ENCODE data around the gene ISG15.

Gene ISG15

GRCh38 chr1:1019122-1019999 lies 6.1 kb downstream of the ISG15 start:
- Histone ChIP-seq H3K9me3 (no peaks in the 10 kb centered on the region), H3K36me3 (no peaks in the 10 kb centered on the region), H3K4me3 (ENCODE audit: low read depth, low read length) (peak overlapping the region; percentile 23; the same call in 1 of the 2 replicates), H3K4me1 (peaks cover 7% of the 10 kb centered on the region), H3K27me3 (peaks cover 10% of the 10 kb centered on the region; the same call in 1 of the 2 replicates)
- DNase-seq: peak; percentile 91
- TF ChIP-seq, protein P1, sequence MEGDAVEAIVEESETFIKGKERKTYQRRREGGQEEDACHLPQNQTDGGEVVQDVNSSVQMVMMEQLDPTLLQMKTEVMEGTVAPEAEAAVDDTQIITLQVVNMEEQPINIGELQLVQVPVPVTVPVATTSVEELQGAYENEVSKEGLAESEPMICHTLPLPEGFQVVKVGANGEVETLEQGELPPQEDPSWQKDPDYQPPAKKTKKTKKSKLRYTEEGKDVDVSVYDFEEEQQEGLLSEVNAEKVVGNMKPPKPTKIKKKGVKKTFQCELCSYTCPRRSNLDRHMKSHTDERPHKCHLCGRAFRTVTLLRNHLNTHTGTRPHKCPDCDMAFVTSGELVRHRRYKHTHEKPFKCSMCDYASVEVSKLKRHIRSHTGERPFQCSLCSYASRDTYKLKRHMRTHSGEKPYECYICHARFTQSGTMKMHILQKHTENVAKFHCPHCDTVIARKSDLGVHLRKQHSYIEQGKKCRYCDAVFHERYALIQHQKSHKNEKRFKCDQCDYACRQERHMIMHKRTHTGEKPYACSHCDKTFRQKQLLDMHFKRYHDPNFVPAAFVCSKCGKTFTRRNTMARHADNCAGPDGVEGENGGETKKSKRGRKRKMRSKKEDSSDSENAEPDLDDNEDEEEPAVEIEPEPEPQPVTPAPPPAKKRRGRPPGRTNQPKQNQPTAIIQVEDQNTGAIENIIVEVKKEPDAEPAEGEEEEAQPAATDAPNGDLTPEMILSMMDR (IDR thresholded peaks at IDR 0.05; ENCODE audit: low read depth, low read length): peak; percentile 31

DNA sequence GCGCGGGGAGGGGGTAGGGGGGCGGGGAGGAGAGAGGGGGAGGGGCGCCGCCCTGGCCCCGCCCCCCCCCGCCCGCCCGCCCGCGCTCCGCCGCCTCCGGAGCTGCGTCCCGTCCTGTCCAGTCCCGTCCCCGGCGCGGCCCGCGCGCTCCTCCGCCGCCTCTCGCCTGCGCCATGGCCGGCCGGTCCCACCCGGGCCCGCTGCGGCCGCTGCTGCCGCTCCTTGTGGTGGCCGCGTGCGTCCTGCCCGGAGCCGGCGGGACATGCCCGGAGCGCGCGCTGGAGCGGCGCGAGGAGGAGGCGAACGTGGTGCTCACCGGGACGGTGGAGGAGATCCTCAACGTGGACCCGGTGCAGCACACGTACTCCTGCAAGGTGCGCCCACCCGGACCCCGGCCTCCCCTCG lies 6.7 kb downstream of the ISG15 start, which contains the start of gene AGRN:
Gene AGRN, plus strand, starts transcription at position 121 of the 405 bp plus-strand sequence. Its CDS starts 53 bp downstream, at position 174.
- DNase-seq: peak; percentile 53
- TF ChIP-seq, protein P1 (IDR thresholded peaks at IDR 0.05; ENCODE audit: low read depth, low read length): no peak

GRCh38 chr1:1020415-1021009 lies 7.2 kb downstream of the ISG15 start:
- peaks cover 7% of the 10 kb centered on the region for H3K4me1 ChIP-seq
- H3K36me3 ChIP-seq: no peaks in the 10 kb centered on the region
- H3K9me3 ChIP-seq: no peaks in the 10 kb centered on the region
- TF ChIP-seq, protein P1 (IDR thresholded peaks at IDR 0.05; ENCODE audit: low read depth, low read length): no peak
- H3K4me3 ChIP-seq (ENCODE audit: low read depth, low read length): peak overlapping the region; percentile 42
- no peak for DNase-seq
- H3K27me3 ChIP-seq: peaks cover 10% of the 10 kb centered on the region; the same call in 1 of the 2 replicates

More for the DNA sequence above, 6.7 kb downstream of the ISG15 start, which contains the start of gene AGRN:
- peaks cover 7% of the 10 kb centered on the region for H3K4me1 ChIP-seq
- H3K4me3 ChIP-seq (ENCODE audit: low read depth, low read length): peak within 1 kb of the TSS; percentile 42
- peaks cover 10% of the 10 kb centered on the region; the same call in 1 of the 2 replicates for H3K27me3 ChIP-seq
- no peaks in the 10 kb centered on the region for H3K9me3 ChIP-seq
- no peaks in the 10 kb centered on the region for H3K36me3 ChIP-seq

DNA sequence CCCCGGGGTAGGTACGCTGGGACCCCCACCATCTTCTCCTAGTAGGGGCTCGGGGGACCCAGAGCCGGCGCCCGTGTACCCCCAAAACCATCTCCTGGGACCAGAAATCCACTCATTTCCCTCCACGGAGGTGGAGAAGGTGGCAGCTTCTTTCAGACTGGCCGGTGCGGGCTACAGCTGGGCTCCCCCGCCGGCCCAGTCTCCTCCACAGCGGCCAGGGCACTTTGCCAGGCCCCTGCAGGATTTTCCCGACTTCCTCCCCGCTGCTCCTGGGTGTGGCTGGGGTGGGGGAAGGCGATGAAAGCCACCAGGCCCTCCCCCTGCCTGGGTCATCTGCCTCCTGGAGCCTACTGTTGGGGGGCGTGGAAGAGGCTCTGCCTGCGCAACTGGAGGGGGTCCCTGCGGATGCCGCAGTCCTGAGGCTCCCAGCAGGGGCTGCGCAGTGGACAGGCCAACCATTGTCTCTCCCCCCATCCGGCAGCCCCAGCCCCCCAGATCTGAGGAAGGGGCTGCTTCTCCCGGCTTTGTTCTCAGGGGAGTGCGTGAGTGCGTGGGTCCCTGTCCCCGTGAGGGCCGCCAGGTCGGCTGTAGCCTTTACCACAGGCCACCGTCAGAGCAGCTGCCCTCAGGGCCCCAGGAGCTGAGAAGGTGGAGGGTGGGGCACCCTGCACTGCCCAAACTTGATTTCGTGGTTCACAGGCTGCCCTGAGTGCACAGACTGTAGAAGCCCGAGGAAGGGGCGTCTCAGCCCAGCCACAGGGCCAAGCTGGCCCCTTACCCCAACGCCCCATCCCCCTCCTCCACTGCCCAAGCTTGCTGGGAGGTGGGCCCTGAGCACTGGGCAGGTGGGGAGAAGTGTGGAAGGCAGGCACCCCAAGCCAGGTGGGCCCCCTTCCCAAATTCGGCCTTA lies 8.0 kb downstream of the ISG15 start:
- DNase-seq: peak; percentile 70
- no peaks in the 10 kb centered on the region for H3K36me3 ChIP-seq
- no peaks in the 10 kb centered on the region for H3K9me3 ChIP-seq
- H3K4me3 ChIP-seq (ENCODE audit: low read depth, low read length): peak overlapping the region; percentile 24; the same call in 1 of the 2 replicates
- H3K27me3 ChIP-seq: peaks cover 10% of the 10 kb centered on the region; the same call in 1 of the 2 replicates
- TF ChIP-seq, protein P1 (IDR thresholded peaks at IDR 0.05; ENCODE audit: low read depth, low read length): no peak
- peaks cover 7% of the 10 kb centered on the region for H3K4me1 ChIP-seq

DNA sequence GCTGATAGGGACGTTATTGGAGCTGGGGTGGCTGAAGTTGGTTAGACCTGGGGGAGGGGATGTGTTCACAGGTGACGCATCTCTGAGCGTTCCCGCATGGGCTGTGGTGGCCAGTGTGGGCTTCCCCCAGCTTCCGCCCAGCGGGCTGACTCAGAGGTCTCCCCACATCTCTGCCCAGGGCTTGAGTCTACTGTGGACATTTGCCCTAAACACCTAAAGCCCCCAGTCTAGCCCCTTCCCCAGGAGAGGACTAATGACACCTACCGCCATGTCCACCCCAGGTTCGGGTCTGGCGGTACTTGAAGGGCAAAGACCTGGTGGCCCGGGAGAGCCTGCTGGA lies 8.6 kb downstream of the ISG15 start:
- Histone ChIP-seq H3K9me3 (no peaks in the 10 kb centered on the region), H3K4me3 (ENCODE audit: low read depth, low read length) (no peak overlapping the region), H3K27me3 (peaks cover 10% of the 10 kb centered on the region), H3K36me3 (no peaks in the 10 kb centered on the region), H3K4me1 (peaks cover 7% of the 10 kb centered on the region)
- TF ChIP-seq, protein P1 (IDR thresholded peaks at IDR 0.05; ENCODE audit: low read depth, low read length): no peak
- no peak for DNase-seq

Data from BE2C (cell line).